GM18867 (cell line): ENCODE measurements around the gene PIK3R4.

Experiments
- ATAC-seq: cut with Tn5 transposase; IDR thresholded peaks from one replicate; pipeline ENCODE4 v1.9.1; 2021; ENCODE audit warnings: mild to moderate bottlenecking, moderate library complexity; ENCODE audit not compliant: unreplicated experiment

Gene PIK3R4

DNA sequence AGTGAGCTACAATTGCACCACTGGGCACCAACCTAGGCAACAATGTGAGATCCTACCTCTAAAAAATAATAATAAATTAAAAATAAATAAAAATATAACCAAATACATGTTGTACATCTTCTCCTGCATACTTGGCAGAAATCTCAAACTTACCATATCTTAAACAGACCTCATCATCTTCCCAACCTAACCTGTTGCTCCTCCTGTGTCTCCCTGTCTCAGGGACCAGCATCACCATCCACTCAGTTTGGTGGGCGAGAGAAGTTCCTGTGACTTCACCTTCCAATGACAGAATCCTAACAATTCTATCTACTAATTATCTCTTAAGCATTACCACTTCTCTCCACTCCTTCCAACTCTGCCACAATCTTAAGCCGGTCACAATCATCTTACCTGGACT is 3.3 kb downstream of the PIK3R4 start:
- ATAC-seq, result no peak

DNA sequence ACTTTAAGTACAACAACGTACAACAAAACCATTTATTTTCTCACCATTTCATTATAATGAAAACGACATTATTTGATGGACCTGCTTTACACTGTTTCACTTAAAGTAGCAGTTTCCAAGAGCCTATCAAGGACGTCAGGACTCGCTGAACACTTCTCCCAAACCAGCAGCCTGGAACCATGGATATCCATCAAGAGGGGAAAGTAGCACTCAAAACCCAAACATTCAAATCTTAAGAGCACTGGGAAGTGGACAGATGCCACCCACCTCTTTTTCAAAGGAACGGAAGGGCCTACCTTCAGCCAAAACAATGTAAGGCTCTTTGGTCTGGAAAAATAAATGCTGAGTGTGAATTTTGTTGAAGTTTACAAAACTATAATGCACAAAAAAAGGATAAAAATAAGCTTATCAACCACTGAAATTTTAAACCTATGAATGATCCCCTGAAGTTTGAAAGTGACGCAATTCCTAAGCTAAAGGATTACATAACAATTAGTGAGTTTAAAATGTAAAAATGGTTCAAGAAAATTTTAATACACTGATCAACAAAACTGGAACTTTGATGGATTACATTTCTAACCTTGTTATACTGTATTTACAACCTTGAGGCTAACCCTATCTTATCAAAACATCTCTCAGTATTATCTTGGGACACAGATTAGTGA is 4.6 kb downstream of the PIK3R4 start:
- no peak for ATAC-seq

DNA sequence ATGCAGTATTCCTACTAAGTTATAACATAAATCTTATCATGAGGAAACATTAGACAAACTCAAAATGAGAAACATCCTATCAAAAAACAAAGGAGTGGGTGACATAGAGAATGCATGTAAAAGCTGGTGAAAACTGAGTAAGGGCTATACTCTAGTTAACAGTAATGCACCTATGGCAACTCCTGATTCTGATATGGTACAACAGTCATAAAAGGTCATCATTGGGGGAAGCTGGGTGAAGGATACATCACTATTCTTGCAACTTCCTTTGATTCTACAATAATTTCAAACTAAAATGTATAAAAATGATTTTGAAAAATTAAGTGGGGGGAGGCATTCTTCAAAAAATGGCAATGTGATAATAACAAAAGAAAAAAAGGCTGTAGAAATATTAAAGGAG is 6.8 kb downstream of the PIK3R4 start:
- no peak for ATAC-seq

DNA sequence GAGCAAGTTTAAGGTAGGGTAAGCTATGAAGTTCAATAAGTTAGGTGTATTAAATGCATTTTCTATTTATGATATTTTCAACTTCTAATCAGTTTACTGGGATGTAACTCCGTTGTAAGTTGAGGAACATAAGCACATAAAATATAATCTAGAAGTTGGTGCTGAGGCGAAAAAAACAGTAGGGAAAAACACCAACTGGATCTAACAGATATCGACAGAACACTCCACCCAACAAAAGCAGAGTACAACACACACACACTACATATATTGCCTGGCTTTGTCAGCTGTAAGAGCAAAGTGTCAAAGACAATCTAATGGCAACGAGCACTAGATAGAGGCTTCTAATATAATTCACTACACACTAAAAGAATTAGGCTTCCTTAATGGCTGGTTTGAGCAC is 8.4 kb downstream of the PIK3R4 start:
- ATAC-seq, result no peak

DNA sequence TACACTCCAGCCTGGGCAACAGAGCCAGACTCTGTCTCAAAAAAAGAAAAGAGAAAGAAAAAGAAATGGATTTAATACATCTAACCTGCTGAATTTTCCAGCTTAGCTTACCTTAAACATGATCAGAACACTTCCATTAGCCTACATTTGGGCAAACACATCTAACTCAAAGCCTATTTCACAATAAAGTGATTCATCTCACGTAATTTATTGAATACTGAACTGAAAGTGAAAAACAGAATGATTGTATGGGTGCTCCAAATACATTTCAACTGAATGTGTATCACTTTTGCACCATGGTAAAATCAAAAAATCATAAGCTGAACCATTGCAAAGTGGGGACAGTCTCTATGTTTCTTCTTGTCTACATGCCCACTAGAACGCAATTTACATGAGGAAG is 9.0 kb downstream of the PIK3R4 start:
- ATAC-seq, result no peak

- no peak for ATAC-seq
Measured at GRCh38 chr3:130733236-130733875, 13.3 kb downstream of the PIK3R4 start.

DNA sequence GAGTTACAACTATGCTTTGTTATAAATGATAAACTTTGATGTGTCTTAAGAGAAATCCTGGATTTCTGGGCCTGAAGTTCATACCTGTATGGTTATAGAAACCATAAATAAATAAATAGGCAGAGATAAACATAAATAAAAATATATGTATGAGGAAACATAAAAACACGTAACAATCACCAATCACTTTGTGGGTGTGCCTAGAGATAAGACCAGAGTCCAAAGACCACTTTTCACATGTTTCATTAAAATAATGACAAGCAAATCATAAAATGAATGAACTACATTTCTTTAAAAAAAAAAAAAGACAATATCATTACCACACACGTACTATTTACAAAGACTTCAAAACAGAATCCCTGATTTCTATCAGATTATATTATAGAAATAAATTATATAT is 14.1 kb downstream of the PIK3R4 start:
- no peak for ATAC-seq

- no peak for ATAC-seq
Measured at GRCh38 chr3:130731817-130732216, 14.8 kb downstream of the PIK3R4 start.

- ATAC-seq, result no peak
Measured at GRCh38 chr3:130729154-130729553, 17.5 kb downstream of the PIK3R4 start.

- no peak for ATAC-seq
Measured at GRCh38 chr3:130728037-130728436, 18.6 kb downstream of the PIK3R4 start.

DNA sequence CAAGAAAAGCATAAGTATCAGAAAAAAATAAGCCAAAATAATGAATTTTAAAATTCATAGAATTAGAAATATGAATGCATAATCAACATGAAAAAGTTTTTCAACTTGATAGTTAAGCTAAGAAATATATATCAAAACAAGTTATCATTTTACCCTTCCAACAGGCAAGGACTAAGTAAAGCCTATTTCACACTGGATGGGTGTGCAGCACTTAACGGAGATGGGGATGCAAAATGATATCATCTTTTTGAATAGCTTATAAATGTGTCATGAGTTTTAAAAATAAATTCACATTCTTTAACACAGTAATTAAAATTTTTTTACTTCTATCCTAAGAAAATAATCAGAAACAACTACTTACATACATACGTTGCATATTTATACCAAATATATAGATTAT is 20.9 kb downstream of the PIK3R4 start:
- no peak for ATAC-seq

DNA sequence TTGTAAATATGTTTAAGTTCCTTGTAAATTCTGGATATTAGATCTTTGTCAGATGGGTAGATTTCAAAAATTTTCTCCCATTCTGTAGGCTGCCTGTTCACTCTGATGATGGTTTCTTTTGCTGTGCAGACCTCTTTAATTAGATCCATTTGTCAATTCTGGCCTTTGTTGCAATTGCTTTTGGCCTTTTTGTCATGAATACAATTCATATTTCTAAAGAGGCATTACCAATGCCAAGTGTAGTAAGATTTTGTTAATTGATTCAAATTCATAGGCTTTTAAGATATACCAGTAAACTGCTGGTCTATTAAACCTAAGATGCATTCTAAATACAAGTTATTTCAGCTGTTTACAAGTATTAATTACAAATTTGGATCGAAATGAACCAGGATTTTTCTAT is 31.0 kb downstream of the PIK3R4 start:
- ATAC-seq, result no peak

GRCh38 chr3:130712718-130713423 is 33.8 kb downstream of the PIK3R4 start:
- ATAC-seq, result no peak

GRCh38 chr3:130711565-130712324 is 34.9 kb downstream of the PIK3R4 start:
- no peak for ATAC-seq

DNA sequence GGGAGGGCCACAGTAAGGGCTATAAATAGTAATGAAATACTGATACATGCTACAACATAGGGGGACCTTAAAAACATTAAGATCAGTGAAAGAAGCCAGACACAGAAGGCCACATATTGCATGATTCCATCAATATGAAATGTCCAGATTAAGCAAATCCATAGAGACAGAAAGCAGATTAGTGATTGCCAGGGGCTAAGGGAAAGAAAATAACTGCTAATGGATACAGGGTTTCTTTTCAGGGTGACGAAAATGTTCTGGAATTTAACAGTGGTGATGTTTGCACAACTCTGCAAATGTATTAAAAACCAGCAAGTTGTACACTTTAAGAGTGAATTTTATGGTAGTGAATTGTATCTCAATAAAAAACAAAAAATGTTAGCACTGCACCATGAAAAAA is 37.0 kb downstream of the PIK3R4 start:
- no peak for ATAC-seq

- no peak for ATAC-seq
Measured at GRCh38 chr3:130707902-130708601, 38.6 kb downstream of the PIK3R4 start.

DNA sequence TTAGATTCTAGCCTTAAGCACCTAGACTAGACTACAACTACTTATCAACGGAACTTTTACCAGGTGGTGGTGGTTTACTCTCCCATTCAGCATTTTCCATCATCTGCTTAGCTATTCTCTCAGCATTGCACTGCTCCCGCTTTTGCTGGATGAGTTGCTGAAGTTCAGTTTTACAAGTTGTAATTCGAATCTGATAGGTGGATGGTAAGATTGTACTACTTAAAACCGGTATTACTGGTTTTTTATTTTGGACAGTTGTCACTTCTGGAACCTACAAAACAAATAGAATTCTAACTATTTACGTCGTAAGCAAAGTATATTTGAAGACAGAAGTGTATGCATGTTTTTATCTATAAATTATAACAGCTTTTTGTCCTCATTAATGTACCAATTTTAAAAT is 41.1 kb downstream of the PIK3R4 start:
- no peak for ATAC-seq

DNA sequence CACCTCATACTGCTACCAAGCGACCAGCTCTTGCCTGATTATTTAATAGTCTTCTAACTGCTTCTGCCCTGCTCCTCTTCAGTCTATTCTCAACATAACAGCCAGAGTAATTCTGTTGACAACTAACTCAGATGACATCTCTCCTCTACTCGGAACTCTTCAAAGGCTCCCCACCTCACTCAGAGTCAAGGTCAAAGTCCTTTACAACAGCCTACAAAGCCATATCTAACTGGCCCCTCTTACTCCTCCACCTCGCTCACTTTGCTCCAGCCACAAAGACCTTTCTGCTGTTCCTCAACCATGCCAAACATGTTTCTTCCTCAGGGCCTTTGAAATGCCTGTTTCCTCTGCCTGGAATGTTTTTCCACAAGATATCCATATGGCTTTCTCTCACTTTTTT is 43.6 kb downstream of the PIK3R4 start:
- ATAC-seq, result no peak

GRCh38 chr3:130700541-130700940 is 46.1 kb downstream of the PIK3R4 start:
- ATAC-seq, result no peak

- peak; percentile 41 for ATAC-seq
Measured at GRCh38 chr3:130699765-130700164, 46.9 kb downstream of the PIK3R4 start.

- ATAC-seq, result no peak
Measured at GRCh38 chr3:130693314-130693713, 53.3 kb downstream of the PIK3R4 start.
